Measurements from ENCODE around the gene BAIAP3.
"Not testable (repeated sequence)": the region's sequence is repeated elsewhere in the genome, so short reads cannot be mapped to it uniquely, and the experiment has no call there.

Gene BAIAP3, protein sequence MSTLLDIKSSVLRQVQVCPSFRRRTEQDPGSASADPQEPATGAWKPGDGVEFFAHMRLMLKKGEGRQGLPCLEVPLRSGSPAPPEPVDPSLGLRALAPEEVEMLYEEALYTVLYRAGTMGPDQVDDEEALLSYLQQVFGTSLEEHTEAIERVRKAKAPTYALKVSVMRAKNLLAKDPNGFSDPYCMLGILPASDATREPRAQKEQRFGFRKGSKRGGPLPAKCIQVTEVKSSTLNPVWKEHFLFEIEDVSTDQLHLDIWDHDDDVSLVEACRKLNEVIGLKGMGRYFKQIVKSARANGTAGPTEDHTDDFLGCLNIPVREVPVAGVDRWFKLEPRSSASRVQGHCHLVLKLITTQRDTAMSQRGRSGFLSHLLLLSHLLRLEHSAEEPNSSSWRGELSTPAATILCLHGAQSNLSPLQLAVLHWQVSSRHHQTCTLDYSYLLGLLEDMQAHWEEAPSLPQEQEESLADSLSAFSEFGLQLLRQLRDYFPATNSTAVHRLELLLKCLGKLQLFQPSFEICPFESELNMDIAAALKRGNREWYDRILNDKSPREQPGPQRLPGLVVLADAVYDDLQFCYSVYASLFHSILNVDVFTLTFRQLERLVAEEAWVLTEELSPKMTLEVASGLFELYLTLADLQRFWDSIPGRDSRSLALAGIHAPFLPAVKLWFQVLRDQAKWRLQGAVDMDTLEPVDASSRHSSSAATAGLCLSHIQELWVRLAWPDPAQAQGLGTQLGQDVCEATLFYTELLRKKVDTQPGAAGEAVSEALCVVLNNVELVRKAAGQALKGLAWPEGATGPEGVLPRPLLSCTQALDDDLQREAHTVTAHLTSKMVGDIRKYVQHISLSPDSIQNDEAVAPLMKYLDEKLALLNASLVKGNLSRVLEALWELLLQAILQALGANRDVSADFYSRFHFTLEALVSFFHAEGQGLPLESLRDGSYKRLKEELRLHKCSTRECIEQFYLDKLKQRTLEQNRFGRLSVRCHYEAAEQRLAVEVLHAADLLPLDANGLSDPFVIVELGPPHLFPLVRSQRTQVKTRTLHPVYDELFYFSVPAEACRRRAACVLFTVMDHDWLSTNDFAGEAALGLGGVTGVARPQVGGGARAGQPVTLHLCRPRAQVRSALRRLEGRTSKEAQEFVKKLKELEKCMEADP

DNA sequence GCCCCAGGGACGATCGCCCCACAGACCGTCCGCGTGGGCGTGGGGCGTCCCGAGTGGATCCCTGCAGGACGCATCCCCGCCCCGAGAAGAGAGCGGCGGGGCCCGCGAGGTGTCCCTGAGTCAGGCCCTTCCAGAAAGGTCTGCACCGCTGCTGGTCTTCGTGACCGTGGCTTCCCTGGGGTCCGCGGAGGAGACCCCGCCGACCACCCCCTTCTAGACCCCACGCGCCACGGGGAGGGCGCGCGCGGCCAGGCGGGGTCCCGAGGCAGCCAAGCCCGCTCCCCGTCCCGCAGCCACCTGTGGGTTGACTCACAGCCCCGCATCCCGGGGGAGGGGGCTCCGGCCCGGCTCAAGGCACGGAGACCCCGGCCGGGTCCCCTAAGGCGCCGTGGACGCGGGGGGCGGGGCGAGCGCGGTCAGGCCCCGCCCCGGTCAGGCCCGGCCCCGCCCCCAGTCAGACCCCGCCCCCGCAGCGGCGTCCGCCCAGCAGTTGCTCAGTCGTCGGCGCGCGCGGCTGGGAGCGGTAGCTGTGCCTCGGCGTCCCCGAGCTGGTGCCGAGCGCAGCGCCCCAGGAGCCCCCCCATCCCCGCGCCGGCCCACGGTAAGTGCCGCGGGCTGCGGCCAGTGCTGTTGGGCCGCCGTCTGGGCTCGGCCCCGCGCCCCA lies at the start of gene BAIAP3:
Gene BAIAP3 (plus strand): TSS at position 497 of the 664 bp plus-strand sequence. CDS start 4,905 bp downstream, outside the sequence.
- DNase-seq = no peak

GRCh38 chr16:1283996-1284616 lies 49.3 kb upstream of the BAIAP3 start:
- DNase-seq = no peak

- no peak for DNase-seq
These were observed 47.6 kb upstream of the BAIAP3 start for GRCh38 chr16:1285669-1286512.

DNA sequence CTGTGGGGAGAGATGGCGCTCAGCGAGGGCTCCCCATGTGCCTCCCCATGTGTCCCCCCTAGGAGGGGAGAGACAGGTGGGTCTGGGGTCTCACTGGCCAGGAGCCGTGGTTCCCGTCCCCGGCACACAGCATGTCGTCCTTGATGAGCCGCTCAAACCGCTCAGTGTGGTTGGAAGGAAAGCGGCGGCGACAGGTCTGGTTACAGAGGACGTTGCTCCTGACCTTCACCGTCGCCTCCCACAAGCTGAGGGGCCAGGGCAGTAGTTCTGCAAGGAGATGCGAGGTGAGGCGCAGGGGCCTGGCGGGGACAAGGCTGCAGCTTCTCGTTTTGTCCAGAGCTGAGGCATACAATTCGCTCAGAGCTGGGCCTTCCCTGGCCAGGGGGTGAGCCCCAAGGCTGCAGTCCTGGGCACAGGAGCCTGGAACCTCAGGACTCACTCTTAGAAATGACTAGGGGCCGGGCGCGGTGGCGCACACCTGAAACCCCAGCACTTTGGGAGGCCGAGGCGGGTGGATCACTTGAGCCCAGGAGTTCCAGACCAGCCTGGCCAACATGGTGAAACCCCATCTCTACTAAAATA lies 46.8 kb upstream of the BAIAP3 start:
- DNase-seq = no peak

DNA sequence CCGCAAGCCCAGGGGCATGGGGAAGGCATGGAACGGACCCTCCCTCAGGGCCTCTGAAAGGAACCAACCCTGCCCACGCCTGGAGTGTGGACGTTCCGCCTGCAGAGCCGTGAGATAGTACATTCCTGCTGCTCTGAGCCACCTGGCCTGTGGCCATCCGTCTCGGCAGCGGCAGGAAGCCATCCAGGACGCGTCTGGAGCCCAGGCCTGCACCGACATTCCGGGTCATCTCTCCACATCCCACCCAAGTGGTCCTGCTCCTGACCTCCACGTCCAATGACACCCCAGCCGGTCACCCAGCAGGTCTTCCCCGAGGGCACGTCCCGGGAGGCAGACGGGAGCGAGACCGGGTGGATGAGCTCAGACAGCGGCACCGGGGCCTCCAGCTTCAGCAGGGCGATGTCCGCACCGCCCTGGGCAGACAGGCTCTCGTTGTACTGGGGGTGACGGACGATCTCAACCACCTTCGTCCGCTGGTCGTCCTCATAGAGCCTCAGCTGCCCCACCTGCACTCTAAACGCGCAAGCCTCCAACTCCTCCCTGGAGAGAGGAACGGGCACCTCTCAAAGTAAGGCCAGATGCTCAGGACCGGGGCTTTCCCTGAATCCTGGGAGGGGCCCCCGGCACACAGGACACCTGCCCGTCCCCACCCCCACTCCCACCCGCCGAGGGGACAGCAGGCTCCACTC lies 45.3 kb upstream of the BAIAP3 start:
- DNase-seq = no peak

GRCh38 chr16:1288813-1289476 lies 44.5 kb upstream of the BAIAP3 start:
- no peak for DNase-seq

DNA sequence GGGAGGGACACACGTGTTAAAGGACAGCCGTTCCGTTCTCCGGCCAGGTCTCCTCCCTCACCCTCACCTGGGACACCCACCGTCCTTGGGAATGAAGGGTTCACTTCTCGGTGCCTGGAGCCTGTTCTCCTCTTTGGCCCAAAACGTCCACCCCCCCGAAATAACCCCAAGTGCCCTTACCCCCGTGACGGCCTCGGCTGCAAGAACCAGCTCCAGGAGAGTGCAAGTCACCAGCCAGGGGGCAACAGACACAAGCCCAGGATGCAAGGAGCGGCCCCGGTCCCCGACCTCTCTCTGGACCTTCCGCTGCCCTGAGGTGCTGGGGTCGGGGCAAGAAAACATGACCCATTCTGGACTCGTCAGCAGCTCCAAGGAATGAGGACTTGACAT lies 44.0 kb upstream of the BAIAP3 start:
- no peak for DNase-seq

DNA sequence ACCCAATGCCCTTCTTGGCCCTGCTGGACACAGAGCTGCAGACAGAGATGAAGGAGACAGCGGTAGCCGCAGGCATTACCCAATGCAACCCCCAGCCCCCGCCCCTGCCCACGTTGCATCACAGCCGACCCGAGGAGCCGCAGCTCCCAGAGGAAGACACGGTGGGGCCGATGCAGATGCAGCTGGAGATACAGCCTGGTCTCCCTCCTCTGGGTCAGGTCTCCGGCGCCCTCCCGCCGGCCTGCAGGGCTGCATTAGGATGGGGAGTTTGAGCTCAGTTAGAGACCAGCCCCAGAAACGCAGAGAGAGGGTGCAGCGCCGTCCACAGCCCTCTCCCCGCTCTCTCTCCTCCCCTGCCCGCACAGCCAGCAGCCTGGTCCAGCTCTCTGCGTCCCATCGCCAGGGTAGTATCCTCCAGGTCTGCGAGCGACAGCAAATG lies 43.4 kb upstream of the BAIAP3 start:
- no peak for DNase-seq

DNA sequence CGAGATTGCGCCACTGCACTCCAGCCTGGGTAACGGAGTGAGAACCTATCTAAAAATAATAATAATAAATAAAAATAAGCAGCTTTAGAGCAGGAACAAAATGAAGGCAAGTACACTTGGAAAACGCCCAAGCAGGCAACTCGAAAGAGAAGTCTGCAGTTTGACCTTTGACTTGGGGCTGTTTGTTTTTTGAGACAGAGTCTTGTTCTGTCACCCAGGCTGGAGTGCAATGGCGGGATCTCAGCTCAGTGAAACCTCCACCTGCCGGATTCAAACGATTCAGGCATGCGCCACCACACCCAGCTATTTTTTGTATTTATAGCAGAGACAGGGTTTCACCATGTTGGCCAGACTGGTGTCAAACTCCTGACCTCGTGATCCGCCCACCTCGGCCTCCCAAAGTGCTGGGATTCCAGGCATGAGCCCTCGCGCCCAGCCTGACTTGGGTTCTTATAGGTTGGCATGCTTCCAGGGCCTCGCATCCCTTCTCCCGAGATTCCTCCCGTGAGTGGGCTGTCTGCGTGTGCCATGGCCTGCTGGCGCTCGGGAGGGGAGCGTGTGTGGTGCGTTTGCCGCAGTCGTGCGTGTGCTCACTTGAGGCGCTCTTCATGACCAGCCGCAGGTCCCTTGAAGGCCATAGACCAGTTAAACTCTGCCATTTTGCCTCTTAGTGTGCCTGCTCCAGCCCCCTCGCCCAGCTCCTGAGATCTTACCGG lies 42.4 kb upstream of the BAIAP3 start:
- no peak for DNase-seq

GRCh38 chr16:1291576-1291974 lies 41.9 kb upstream of the BAIAP3 start:
- no peak for DNase-seq

DNA sequence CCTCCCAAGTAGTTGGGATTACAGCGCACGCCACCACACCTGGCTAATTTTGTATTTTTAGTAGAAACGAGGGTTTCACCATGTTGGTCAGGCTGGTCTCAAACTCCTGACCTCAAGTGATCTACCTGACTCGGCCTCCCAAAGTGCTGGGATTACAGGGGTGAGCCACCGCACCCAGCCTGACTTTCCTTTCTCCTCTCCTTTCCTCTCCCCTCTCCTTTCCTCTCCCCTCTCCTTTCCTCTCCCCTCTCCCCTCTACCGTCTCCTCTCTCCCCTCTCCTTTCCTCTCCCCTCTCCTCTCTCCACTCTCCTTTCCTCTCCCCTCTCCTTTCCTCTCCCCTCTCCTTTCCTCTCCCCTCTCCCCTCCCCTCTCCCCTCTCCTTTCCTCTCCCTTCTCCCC lies 41.2 kb upstream of the BAIAP3 start:
- not testable (repeated sequence) for DNase-seq

DNA sequence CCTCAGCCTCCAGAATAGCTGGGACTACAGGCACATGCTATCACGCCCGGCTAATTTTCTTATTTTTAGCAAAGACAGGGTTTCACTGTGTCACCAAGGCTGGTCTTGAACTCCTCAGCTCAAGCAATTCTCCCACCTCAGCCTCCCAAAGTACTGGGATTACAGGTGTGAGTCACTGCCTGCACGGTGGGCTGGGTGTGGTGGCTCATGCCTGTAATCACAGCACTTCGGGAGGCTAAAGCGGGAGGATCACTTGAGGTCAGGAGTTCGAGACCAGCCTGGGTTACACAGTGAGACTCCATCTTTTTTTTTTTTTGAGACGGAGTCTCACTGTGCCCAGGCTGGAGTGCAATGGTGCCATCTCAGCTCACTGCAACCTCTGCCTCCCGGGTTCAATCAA lies 40.6 kb upstream of the BAIAP3 start:
- not testable (repeated sequence) for DNase-seq

DNA sequence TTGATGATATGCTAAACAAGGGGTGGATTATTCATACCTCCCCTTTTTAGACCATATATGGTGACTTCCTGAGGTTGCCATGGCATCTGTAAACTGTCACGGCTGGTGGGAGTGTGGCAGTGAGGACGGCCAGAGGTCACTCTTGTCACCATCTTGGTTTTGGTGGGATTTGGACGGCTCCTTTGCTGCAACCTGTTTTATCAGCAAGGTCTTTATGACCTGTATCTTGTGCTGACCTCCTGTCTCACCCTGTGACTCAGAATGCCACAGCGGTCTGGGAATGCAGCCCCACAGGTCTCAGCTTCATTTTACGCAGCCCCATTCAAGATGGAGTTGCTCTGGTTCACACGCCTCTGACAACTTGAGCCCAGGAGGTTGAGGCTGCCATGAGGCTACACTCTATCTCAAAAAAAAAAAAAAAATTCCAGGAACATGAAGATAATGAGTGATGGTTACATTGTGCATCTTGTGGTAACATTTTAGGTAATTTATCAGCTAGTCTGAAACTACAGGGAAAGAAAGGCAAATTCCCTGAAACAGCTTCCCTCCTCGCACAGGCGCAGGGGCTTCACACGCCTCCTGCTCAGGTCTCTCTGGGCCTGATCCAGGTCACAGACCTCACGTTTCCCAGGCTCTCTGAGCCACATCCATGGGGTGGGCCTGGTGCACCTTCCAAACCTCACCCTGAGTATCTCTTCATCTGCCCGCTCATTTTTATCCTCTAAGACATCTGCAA lies 39.4 kb upstream of the BAIAP3 start:
- DNase-seq = no peak

DNA sequence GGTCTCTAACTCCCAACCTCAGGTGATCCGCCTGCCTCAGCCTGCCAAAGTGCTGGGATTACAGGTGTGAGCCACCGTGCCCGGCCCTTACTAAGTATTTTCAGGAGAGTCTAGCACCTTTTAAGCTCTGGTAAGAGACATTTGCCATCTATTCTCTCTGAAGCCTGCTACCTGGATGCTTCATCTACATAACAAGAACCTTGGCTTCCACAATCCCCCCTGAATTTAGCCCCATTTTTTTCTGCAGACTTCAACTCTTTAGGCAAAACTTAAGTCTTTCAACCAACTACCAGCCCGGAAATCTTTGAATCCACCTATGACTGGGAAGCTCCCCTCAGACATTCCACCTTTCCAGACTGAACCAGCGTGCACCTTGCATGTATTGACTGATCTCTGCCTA lies 38.0 kb upstream of the BAIAP3 start:
- no peak for DNase-seq

DNA sequence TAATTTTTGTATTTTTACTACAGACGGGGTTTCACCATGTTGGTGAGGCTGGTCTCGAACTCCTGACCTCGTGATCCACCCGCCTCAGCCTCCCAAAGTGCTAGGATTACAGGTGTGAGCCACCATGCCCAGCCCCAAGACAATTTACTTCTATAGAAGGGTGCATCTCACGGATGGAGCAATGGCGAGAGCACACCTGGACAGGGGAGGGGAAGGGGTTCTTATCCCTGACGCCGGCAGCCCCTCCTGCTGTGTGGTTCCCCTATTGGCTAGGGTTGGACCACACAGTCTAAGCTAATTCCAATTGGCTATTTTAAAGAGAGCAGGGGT lies 36.8 kb upstream of the BAIAP3 start:
- not testable (repeated sequence) for DNase-seq

- no peak for DNase-seq
These were observed 36.3 kb upstream of the BAIAP3 start for GRCh38 chr16:1297018-1297696.

DNA sequence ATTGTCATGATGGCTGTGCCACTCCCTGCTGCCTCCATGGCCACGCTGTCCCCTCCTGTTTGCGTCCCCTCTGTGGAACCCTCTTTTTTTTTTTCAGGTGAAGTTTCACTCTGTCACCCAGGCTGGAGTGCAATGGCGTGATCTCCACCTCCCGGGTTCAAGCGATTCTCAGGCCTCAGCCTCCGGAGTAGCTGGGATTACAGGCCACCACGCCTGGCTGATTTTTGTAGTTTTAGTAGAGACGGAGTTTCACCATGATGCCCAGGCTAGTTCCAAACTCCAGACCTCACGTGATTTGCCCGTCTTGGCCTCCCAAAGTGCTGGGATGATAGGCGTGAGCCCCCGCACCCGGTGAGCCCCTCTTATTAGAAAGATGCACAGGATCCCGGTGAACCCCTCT lies 35.0 kb upstream of the BAIAP3 start:
- DNase-seq = no peak

Data from NCI-H446 (cell line).